Endometrium (tissue), 2 donors: ENCODE data around the gene CST9.
A peak's percentile ranks its signal among the peaks of the same experiment; 100 is the strongest.
"Not testable (repeated sequence)": the region's sequence is repeated elsewhere in the genome, so short reads cannot be mapped to it uniquely, and the experiment has no call there.

Experiments
- FAIRE-seq: peaks from 2 replicates; lab custom pipeline; 2012; peaks lifted over from hg19 to GRCh38; lab: Jason Lieb, UNC
- donor health status: control.
- donor health status: control.

The CST9 gene

GRCh38 chr20:23623666-23624323, 18.1 kb upstream of the CST9 start:
- FAIRE-seq: no peak

- no peak for FAIRE-seq
Observed at GRCh38 chr20:23622839-23623343, 17.2 kb upstream of the CST9 start.

GRCh38 chr20:23622401-23622800, 16.7 kb upstream of the CST9 start:
- FAIRE-seq: not testable (repeated sequence)

GRCh38 chr20:23620670-23621386, 15.1 kb upstream of the CST9 start:
- not testable (repeated sequence) for FAIRE-seq

GRCh38 chr20:23614163-23614562, 8.4 kb upstream of the CST9 start:
- FAIRE-seq: no peak

- no peak for FAIRE-seq
Observed at GRCh38 chr20:23613676-23614075, 8.0 kb upstream of the CST9 start.

GRCh38 chr20:23612396-23612795, 6.7 kb upstream of the CST9 start:
- FAIRE-seq: no peak

GRCh38 chr20:23609486-23610109, 3.9 kb upstream of the CST9 start:
- FAIRE-seq: no peak

- FAIRE-seq: no peak
Observed at GRCh38 chr20:23608251-23608846, 2.6 kb upstream of the CST9 start.

GRCh38 chr20:23607497-23608245, 2.0 kb upstream of the CST9 start:
- no peak for FAIRE-seq

- no peak for FAIRE-seq
Observed at GRCh38 chr20:23606652-23607049, 934 bp upstream of the CST9 start.

GRCh38 chr20:23604306-23604705, 1.4 kb downstream of the CST9 start:
- no peak for FAIRE-seq

- no peak for FAIRE-seq
Observed at GRCh38 chr20:23603321-23603720, 2.4 kb downstream of the CST9 start.

- no peak for FAIRE-seq
Observed at GRCh38 chr20:23602699-23603098, 3.0 kb downstream of the CST9 start.

- FAIRE-seq: no peak
Observed at GRCh38 chr20:23602241-23602640, 3.5 kb downstream of the CST9 start.

GRCh38 chr20:23601715-23602114, 4.0 kb downstream of the CST9 start:
- no peak for FAIRE-seq

- peak; percentile 74 for FAIRE-seq
Observed at GRCh38 chr20:23598481-23598880, 7.2 kb downstream of the CST9 start.

- no peak for FAIRE-seq
Observed at GRCh38 chr20:23596579-23597250, 9.0 kb downstream of the CST9 start.

- no peak for FAIRE-seq
Observed at GRCh38 chr20:23595941-23596340, 9.8 kb downstream of the CST9 start.

GRCh38 chr20:23588434-23589403, 17.0 kb downstream of the CST9 start:
- FAIRE-seq: no peak
